ENCODE measurements around the gene RALGPS1. TPM values are rescaled to one million over a fixed set of nuclear protein-coding genes. Genes with fewer than 3 reads are reported as not detected.

Gene RALGPS1
- total and polyA plus RNA-seq, 2 donors (not counting 1 experiment from before 2014, with no cell fraction given) = 2.0 to 5.9 TPM

DNA sequence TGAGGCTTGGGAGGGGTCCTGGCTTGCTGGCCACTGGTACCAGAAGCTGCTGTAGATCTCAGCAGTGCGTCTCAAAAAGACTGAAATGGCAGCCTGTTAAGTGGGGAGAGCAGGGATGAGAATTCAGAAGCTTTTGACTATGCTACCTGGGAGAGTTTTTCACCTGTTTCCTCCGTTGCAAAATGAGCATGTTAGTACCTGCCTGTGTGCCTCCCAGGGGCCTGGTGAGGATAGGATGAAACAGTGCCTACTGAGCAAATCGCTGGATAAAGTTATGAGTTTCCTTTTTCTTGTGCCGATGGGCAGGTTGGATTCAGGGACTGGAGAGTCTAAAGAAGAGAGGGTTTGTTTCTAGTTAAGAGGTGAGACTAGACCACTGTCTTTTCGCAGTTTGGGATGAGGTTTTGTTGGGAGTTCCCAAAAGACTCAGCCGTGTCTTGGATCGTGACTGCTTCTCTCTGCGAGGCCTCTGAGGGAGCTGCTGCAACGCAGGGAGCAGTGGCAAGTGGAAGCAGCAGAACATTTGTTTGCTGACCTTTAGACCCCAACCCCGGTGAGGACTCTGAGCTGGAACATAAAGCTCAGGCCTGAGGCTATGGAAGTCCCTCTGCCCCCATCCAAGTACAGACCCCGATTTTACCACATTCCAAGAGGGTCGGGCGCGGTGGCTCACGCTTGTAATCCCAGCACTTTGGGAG is 1.4 kb downstream of the RALGPS1 start:
- Histone ChIP-seq H3K27ac (ENCODE audit: insufficient read depth, low read length) (no peak overlapping the region), H3K4me2 (ENCODE audit: extremely low read depth, insufficient read depth, low read length) (no peak overlapping the region), H3K27me3 (ENCODE audit: control insufficient read depth, insufficient read depth, low read length) (peaks cover 2% of the 10 kb centered on the region), H2AFZ (ENCODE audit: low read length) (no peak overlapping the region), H3K4me3 (replicated peaks in 1 of 4; ENCODE audit: control extremely low read depth in 1 of 4, insufficient read depth in 1 of 4, low read depth in 3 of 4, low read length in 4 of 4) (no peak overlapping the region), H3K36me3 (ENCODE audit: control insufficient read depth, insufficient read depth, low read length) (no peaks in the 10 kb centered on the region), H4K20me1 (ENCODE audit: control insufficient read depth, extremely low read depth, insufficient read depth, low read length) (no peaks in the 10 kb centered on the region), H3K9me3 (ENCODE audit: control insufficient read depth, insufficient read depth, low read depth, low read length) (no peaks in the 10 kb centered on the region), H3K79me2 (ENCODE audit: control insufficient read depth, insufficient read depth, low read length) (no peaks in the 10 kb centered on the region), H3K4me1 (ENCODE audit: control insufficient read depth, extremely low read depth, insufficient read depth, low read length) (no peaks in the 10 kb centered on the region), H3K9ac (ENCODE audit: insufficient read depth, low read length) (no peak overlapping the region)
- TF ChIP-seq EZH2 (IDR thresholded peaks at IDR 0.05; ENCODE audit: low read length, missing control alignments) = no peak
- TF ChIP-seq, protein P1, sequence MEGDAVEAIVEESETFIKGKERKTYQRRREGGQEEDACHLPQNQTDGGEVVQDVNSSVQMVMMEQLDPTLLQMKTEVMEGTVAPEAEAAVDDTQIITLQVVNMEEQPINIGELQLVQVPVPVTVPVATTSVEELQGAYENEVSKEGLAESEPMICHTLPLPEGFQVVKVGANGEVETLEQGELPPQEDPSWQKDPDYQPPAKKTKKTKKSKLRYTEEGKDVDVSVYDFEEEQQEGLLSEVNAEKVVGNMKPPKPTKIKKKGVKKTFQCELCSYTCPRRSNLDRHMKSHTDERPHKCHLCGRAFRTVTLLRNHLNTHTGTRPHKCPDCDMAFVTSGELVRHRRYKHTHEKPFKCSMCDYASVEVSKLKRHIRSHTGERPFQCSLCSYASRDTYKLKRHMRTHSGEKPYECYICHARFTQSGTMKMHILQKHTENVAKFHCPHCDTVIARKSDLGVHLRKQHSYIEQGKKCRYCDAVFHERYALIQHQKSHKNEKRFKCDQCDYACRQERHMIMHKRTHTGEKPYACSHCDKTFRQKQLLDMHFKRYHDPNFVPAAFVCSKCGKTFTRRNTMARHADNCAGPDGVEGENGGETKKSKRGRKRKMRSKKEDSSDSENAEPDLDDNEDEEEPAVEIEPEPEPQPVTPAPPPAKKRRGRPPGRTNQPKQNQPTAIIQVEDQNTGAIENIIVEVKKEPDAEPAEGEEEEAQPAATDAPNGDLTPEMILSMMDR (conservative IDR thresholded peaks at IDR 0.05 in 1 of 2, IDR thresholded peaks at IDR 0.05 in 1 of 2; ENCODE audit: low read depth in 1 of 2, low read length in 2 of 2) = no peak
- DNase-seq (ENCODE audit: low read depth in 2 of 2) = no peak

DNA sequence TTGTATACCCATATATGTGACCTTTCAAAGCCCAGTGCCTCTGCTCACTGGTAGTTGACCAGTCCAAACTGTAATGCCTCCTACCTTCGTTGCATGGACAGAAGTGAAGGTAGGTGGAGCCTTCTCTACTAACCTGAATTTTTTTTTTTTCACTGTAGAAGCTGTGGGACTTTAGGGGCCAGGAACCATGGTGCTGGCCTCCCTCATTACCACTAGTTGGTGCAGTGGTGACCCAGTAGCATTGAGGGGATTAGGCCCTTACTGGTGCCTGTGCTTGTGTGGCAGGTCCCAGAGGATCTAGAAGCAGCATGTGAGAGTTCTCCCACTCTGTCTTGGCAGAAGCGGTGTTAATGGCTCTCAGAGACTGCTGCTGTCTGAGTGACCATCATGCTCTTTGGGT is 2.3 kb downstream of the RALGPS1 start:
- H3K79me2 ChIP-seq (ENCODE audit: control insufficient read depth, insufficient read depth, low read length) = no peaks in the 10 kb centered on the region
- peaks cover 2% of the 10 kb centered on the region for H3K27me3 ChIP-seq (ENCODE audit: control insufficient read depth, insufficient read depth, low read length)
- H3K4me3 ChIP-seq (replicated peaks in 1 of 4; ENCODE audit: control extremely low read depth in 1 of 4, insufficient read depth in 1 of 4, low read depth in 3 of 4, low read length in 4 of 4) = no peak overlapping the region
- no peak overlapping the region for H3K27ac ChIP-seq (ENCODE audit: insufficient read depth, low read length)
- H3K4me2 ChIP-seq (ENCODE audit: extremely low read depth, insufficient read depth, low read length) = no peak overlapping the region
- no peaks in the 10 kb centered on the region for H3K4me1 ChIP-seq (ENCODE audit: control insufficient read depth, extremely low read depth, insufficient read depth, low read length)
- no peak overlapping the region for H3K9ac ChIP-seq (ENCODE audit: insufficient read depth, low read length)
- TF ChIP-seq EZH2 (IDR thresholded peaks at IDR 0.05; ENCODE audit: low read length, missing control alignments) = no peak
- TF ChIP-seq, protein P1 (conservative IDR thresholded peaks at IDR 0.05 in 1 of 2, IDR thresholded peaks at IDR 0.05 in 1 of 2; ENCODE audit: low read depth in 1 of 2, low read length in 2 of 2) = no peak
- no peak overlapping the region for H2AFZ ChIP-seq (ENCODE audit: low read length)
- no peak for DNase-seq (ENCODE audit: low read depth in 2 of 2)
- H3K9me3 ChIP-seq (ENCODE audit: control insufficient read depth, insufficient read depth, low read depth, low read length) = no peaks in the 10 kb centered on the region
- no peaks in the 10 kb centered on the region for H4K20me1 ChIP-seq (ENCODE audit: control insufficient read depth, extremely low read depth, insufficient read depth, low read length)
- no peaks in the 10 kb centered on the region for H3K36me3 ChIP-seq (ENCODE audit: control insufficient read depth, insufficient read depth, low read length)

DNA sequence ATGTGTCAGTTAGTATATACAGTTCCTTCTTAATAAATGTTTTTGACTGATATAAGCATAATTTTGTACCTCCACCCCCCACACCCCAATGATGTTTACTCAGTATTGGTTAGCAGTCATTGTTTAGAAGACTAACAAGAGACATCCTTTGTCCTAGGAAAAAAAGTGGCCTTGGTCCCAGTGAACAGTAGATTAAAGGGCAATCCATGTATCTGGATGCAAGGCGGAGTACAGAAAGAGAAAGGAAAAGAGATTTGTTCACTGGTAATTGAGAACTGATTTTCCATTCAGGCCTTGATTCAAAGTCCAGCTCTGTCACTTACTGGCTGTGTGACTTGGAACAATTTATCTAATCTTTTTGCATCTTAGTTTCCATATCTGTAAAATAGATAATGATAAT is 4.6 kb downstream of the RALGPS1 start:
- H3K4me1 ChIP-seq (ENCODE audit: control insufficient read depth, extremely low read depth, insufficient read depth, low read length) = no peaks in the 10 kb centered on the region
- H3K4me2 ChIP-seq (ENCODE audit: extremely low read depth, insufficient read depth, low read length) = no peak overlapping the region
- no peak for TF ChIP-seq EZH2 (IDR thresholded peaks at IDR 0.05; ENCODE audit: low read length, missing control alignments)
- TF ChIP-seq, protein P1 (conservative IDR thresholded peaks at IDR 0.05 in 1 of 2, IDR thresholded peaks at IDR 0.05 in 1 of 2; ENCODE audit: low read depth in 1 of 2, low read length in 2 of 2) = no peak
- H3K9me3 ChIP-seq (ENCODE audit: control insufficient read depth, insufficient read depth, low read depth, low read length) = no peaks in the 10 kb centered on the region
- DNase-seq (ENCODE audit: low read depth in 2 of 2) = no peak
- H3K27me3 ChIP-seq (ENCODE audit: control insufficient read depth, insufficient read depth, low read length) = peaks cover 2% of the 10 kb centered on the region
- H3K79me2 ChIP-seq (ENCODE audit: control insufficient read depth, insufficient read depth, low read length) = no peaks in the 10 kb centered on the region
- H3K4me3 ChIP-seq (replicated peaks in 1 of 4; ENCODE audit: control extremely low read depth in 1 of 4, insufficient read depth in 1 of 4, low read depth in 3 of 4, low read length in 4 of 4) = no peak overlapping the region
- no peaks in the 10 kb centered on the region for H4K20me1 ChIP-seq (ENCODE audit: control insufficient read depth, extremely low read depth, insufficient read depth, low read length)
- H3K27ac ChIP-seq (ENCODE audit: insufficient read depth, low read length) = no peak overlapping the region
- H3K36me3 ChIP-seq (ENCODE audit: control insufficient read depth, insufficient read depth, low read length) = no peaks in the 10 kb centered on the region
- H3K9ac ChIP-seq (ENCODE audit: insufficient read depth, low read length) = no peak overlapping the region
- no peak overlapping the region for H2AFZ ChIP-seq (ENCODE audit: low read length)

All from fibroblast of lung (primary cell).